Osteoblast (primary cell): ENCODE measurements around the gene ALKBH5. TPM values are rescaled to one million over a fixed set of nuclear protein-coding genes. Genes with fewer than 3 reads are reported as not detected.

Experiments used
- DNase-seq: peaks from one replicate; pipeline ENCODE4 v3.0.0; 2011; ENCODE audit warnings: low spot score, mixed read lengths; ENCODE audit not compliant: insufficient read length; ENCODE audit errors: missing footprints
- H2AFZ ChIP-seq: 2 replicates; pipeline ENCODE4 v1.6.0; 2011; ENCODE audit warnings: mild to moderate bottlenecking, low read length
- H3K27ac ChIP-seq: 2 replicates; pipeline ENCODE4 v1.5.1; 2011; ENCODE audit warnings: mild to moderate bottlenecking, low read depth, low read length, moderate library complexity
- H3K27me3 ChIP-seq: 2 replicates; pipeline ENCODE4 v1.6.0; 2012; ENCODE audit warnings: mild to moderate bottlenecking, control low read depth, inconsistent platforms, low read length, moderate library complexity; ENCODE audit not compliant: insufficient read depth
- H3K36me3 ChIP-seq: 2 replicates; pipeline ENCODE4 v1.5.1; 2011; ENCODE audit warnings: mild to moderate bottlenecking, low read length, control low read depth, moderate library complexity; ENCODE audit not compliant: insufficient read depth
- H3K4me1 ChIP-seq: 2 replicates; pipeline ENCODE4 v1.5.1; 2011; ENCODE audit warnings: mild to moderate bottlenecking, low read length, control low read depth, moderate library complexity; ENCODE audit not compliant: insufficient read depth
- H3K4me2 ChIP-seq: 2 replicates; pipeline ENCODE4 v1.6.0; 2011; ENCODE audit warnings: mild to moderate bottlenecking, low read length; ENCODE audit not compliant: insufficient read depth
- H3K4me3 ChIP-seq: fragments of 200-600 bp; sonication (generic); 3 replicates; pipeline ENCODE4 v1.5.1; 2012; ENCODE audit warnings: mild to moderate bottlenecking, low read length, inconsistent platforms; ENCODE audit not compliant: insufficient read depth
- H3K79me2 ChIP-seq: 2 replicates; pipeline ENCODE4 v1.6.0; 2012; ENCODE audit warnings: mild to moderate bottlenecking, low read length, control low read depth, inconsistent platforms; ENCODE audit not compliant: insufficient read depth
- H3K9me3 ChIP-seq: 2 replicates; pipeline ENCODE4 v1.5.1; 2011; ENCODE audit warnings: low read depth, low read length, control low read depth
- H4K20me1 ChIP-seq: 2 replicates; pipeline ENCODE4 v1.6.0; 2012; ENCODE audit warnings: mild to moderate bottlenecking, low read length, control low read depth; ENCODE audit not compliant: insufficient read depth
- total RNA-seq: library from RNA; depleted of rRNA; stranded (reverse); fragments of >200 nt; gene quantifications from 2 replicates; pipeline ENCODE4 v1.2.3, GENCODE V29; 2012
- TF ChIP-seq, protein P1 (sequence below): IDR thresholded peaks from 2 replicates; pipeline ENCODE4 v1.5.1; 2011; ENCODE audit warnings: mild to moderate bottlenecking, low read depth, low read length, moderate library complexity; ENCODE audit errors: extremely low read depth

ALKBH5 gene
- total RNA-seq, 1 donor: 125 TPM

- Histone ChIP-seq H3K27me3 (no peaks in the 10 kb centered on the region), H3K4me1 (peaks cover 25% of the 10 kb centered on the region), H3K4me3 (no peak overlapping the region), H3K4me2 (peak overlapping the region; percentile 69), H3K79me2 (no peaks in the 10 kb centered on the region), H2AFZ (peak overlapping the region; percentile 66), H3K9me3 (no peaks in the 10 kb centered on the region), H3K27ac (no peak overlapping the region), H4K20me1 (no peaks in the 10 kb centered on the region), H3K36me3 (no peaks in the 10 kb centered on the region)
- TF ChIP-seq, protein P1, sequence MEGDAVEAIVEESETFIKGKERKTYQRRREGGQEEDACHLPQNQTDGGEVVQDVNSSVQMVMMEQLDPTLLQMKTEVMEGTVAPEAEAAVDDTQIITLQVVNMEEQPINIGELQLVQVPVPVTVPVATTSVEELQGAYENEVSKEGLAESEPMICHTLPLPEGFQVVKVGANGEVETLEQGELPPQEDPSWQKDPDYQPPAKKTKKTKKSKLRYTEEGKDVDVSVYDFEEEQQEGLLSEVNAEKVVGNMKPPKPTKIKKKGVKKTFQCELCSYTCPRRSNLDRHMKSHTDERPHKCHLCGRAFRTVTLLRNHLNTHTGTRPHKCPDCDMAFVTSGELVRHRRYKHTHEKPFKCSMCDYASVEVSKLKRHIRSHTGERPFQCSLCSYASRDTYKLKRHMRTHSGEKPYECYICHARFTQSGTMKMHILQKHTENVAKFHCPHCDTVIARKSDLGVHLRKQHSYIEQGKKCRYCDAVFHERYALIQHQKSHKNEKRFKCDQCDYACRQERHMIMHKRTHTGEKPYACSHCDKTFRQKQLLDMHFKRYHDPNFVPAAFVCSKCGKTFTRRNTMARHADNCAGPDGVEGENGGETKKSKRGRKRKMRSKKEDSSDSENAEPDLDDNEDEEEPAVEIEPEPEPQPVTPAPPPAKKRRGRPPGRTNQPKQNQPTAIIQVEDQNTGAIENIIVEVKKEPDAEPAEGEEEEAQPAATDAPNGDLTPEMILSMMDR: no peak
- DNase-seq: no peak
Measured at GRCh38 chr17:18157354-18157985, 26.2 kb upstream of the ALKBH5 start.

DNA sequence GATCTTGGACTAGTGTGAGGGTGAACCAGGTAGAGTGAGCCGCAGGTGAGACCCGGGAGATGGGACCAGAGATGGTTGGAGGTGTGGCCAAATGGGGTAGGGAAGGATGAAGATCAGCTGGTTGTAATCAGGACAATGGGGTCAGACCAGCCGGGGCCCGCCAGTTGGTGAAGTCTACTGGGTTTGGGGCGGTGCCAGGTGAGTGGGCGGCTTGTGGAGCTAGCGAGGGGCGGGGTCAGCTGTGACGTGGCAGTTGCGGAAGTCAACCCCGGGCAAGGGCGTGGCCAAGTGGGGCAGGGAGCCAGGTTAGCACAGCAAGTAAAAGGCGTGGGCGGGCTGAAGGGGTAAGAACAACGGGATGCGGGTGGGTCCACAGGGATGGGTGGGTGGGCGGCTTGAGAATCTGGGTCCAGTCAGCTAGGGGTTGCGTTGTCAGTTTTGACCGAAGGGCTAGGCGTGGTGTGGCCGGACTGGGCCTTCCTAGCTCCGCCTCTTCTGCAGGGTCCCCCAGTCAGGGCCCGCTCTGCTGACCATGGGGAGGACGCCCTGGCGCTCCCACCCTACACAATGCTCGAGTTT lies 25.5 kb upstream of the ALKBH5 start:
- Histone ChIP-seq H3K36me3 (no peaks in the 10 kb centered on the region), H4K20me1 (no peaks in the 10 kb centered on the region), H3K9me3 (no peaks in the 10 kb centered on the region)

GRCh38 chr17:18159551-18160120 lies 24.0 kb upstream of the ALKBH5 start:
- Histone ChIP-seq H3K27me3 (no peaks in the 10 kb centered on the region), H2AFZ (no peak overlapping the region), H4K20me1 (no peaks in the 10 kb centered on the region), H3K4me2 (no peak overlapping the region), H3K27ac (no peak overlapping the region), H3K79me2 (no peaks in the 10 kb centered on the region), H3K9me3 (no peaks in the 10 kb centered on the region), H3K4me1 (peaks cover 20% of the 10 kb centered on the region), H3K36me3 (no peaks in the 10 kb centered on the region), H3K4me3 (no peak overlapping the region)
- TF ChIP-seq, protein P1: no peak
- DNase-seq: peak; percentile 87

More for the DNA sequence above, 25.5 kb upstream of the ALKBH5 start:
- peak overlapping the region; percentile 69 for H3K4me2 ChIP-seq
- DNase-seq: peak; percentile 96
- H3K79me2 ChIP-seq: no peaks in the 10 kb centered on the region
- no peak overlapping the region for H3K27ac ChIP-seq
- H3K27me3 ChIP-seq: no peaks in the 10 kb centered on the region
- H3K4me1 ChIP-seq: peaks cover 21% of the 10 kb centered on the region
- H2AFZ ChIP-seq: peak overlapping the region; percentile 66
- H3K4me3 ChIP-seq: peak overlapping the region; percentile 62
- TF ChIP-seq, protein P1: no peak

DNA sequence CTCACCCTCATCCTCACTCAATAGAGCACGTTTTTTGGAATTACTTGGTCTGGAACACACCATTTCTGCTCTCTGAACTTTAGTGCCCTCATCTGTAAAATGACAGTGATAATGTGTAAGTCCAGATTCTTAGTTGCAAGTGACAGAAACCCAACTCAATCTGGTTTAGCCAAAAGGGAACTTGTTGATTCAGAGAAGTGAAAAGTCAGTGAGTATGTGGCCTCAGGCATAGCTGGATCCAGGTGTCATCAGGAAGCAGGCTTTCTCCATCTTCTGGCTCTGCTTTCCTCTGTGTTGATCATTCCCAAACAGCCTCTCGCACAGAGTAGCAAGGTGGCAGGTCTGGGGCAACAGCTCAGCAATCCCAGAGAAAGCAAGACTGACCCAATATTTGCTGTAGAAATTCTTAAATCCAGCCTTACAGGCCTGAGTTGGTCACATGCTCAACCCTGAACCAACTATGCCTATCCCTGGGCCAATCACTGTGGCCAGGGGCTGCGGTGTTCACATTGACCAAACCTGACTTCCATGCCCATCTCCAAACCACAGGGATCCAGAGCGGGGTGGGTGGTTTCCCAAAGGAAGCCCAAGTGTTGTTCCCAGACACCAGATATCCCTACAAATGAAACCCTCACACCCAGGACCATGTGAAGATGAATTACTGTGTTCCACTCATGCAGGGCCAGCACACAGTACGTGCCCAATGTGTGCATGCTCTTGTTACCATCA lies 23.3 kb upstream of the ALKBH5 start:
- no peaks in the 10 kb centered on the region for H4K20me1 ChIP-seq
- H3K27me3 ChIP-seq: no peaks in the 10 kb centered on the region
- H3K36me3 ChIP-seq: no peaks in the 10 kb centered on the region
- H3K4me3 ChIP-seq: no peak overlapping the region
- H3K4me1 ChIP-seq: peaks cover 20% of the 10 kb centered on the region
- H2AFZ ChIP-seq: no peak overlapping the region
- no peak overlapping the region for H3K4me2 ChIP-seq
- TF ChIP-seq, protein P1: no peak
- H3K27ac ChIP-seq: no peak overlapping the region
- DNase-seq: no peak
- H3K79me2 ChIP-seq: no peaks in the 10 kb centered on the region
- H3K9me3 ChIP-seq: no peaks in the 10 kb centered on the region
